ENCODE measurements around the gene MIA2. TPM values are rescaled to one million over a fixed set of nuclear protein-coding genes. Genes with fewer than 3 reads are reported as not detected.

Gene MIA2
- polyA plus RNA-seq, 1 experiment, result 16.5 TPM

DNA sequence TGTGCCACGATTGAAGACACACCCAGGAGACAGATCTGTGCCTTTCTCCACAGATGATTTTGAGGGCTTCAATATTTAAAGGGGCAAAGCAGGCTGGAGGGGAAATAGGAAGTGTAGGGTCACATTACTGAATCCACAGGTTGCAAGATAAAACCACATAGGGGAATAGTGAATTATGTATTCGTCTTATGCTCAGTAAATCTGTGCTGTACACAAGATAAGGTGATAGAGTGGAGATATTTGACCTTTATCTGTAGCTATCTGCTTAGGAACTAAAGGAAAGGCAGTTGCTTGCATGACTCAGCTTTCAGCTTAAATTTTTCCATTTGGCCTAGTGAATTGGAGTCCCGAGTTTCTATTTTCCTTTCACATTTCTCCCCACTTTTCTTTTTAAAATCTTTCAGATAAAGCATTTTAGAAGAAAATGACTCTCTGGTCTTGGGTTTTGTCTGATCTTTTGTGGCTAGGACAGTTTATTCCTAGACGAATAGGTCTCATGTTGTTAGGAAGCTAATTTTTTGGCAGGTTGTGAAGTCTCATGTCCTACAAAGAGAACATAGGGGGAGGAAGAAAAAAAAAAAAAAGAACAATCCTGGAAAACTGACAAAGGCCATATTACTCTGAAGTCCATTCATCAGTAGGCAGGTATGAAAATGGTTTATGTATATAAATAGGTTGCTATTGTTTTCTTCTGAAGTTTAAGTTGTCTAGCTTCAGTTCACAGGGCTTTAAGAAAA lies 143.1 kb downstream of the MIA2 start:
- ChIA-PET CTCF (interaction anchor here (1.0 kb wide), 1 partner anchor 11 kb away, joined by 5 read pairs; no protein-coding TSS in a partner anchor), POLR2A (interaction anchor here (0.6 to 1.8 kb wide), 3 partner anchors 11 to 134 kb away, joined by 3 to 7 read pairs (median 4); partner anchors contain the start of gene FBXO33)
- DNase-seq (ENCODE audit: low read depth, low spot score), result no peak
- Histone ChIP-seq H3K4me3 (ENCODE audit: low read depth, low read length) (no peak overlapping the region), H3K9me3 (ENCODE audit: control insufficient read depth, insufficient read depth, low read length) (no peaks in the 10 kb centered on the region), H3K27me3 (ENCODE audit: control insufficient read depth, insufficient read depth, low read length) (no peaks in the 10 kb centered on the region), H3K27ac (ENCODE audit: low read depth, low read length) (no peak overlapping the region)
- TF ChIP-seq, protein P1, sequence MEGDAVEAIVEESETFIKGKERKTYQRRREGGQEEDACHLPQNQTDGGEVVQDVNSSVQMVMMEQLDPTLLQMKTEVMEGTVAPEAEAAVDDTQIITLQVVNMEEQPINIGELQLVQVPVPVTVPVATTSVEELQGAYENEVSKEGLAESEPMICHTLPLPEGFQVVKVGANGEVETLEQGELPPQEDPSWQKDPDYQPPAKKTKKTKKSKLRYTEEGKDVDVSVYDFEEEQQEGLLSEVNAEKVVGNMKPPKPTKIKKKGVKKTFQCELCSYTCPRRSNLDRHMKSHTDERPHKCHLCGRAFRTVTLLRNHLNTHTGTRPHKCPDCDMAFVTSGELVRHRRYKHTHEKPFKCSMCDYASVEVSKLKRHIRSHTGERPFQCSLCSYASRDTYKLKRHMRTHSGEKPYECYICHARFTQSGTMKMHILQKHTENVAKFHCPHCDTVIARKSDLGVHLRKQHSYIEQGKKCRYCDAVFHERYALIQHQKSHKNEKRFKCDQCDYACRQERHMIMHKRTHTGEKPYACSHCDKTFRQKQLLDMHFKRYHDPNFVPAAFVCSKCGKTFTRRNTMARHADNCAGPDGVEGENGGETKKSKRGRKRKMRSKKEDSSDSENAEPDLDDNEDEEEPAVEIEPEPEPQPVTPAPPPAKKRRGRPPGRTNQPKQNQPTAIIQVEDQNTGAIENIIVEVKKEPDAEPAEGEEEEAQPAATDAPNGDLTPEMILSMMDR (IDR thresholded peaks at IDR 0.05; ENCODE audit: low read depth, low read length), result no peak

DNA sequence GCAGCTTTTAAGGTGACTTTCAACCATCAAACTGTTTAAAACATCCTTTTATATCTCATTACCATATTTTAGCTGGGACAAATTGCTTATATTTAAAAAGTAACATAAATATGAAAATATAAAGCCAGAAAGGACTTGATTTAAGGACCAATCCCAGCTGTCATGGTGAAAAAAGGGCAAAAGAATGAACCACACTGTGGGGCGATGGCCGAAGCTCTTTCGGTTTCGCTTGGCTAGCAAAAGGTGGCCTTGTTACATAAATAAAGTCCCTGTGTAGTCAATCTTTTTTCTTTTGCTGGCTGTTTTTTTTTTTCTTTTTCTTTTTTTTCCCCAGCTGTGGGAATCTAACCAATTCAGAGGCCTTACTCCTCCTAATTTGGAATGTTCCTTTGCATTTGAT lies 147.7 kb downstream of the MIA2 start:
- ChIA-PET POLR2A (no interaction called here), CTCF (interaction anchor here (0.6 to 1.0 kb wide), 3 partner anchors 9 to 249 kb away, joined by 3 to 6 read pairs (median 4); no protein-coding TSS in a partner anchor)
- no peak overlapping the region for H3K27ac ChIP-seq (ENCODE audit: low read depth, low read length)
- H3K4me3 ChIP-seq (ENCODE audit: low read depth, low read length), result no peak overlapping the region
- DNase-seq (ENCODE audit: low read depth, low spot score), result no peak
- no peaks in the 10 kb centered on the region for H3K27me3 ChIP-seq (ENCODE audit: control insufficient read depth, insufficient read depth, low read length)
- H3K9me3 ChIP-seq (ENCODE audit: control insufficient read depth, insufficient read depth, low read length), result no peaks in the 10 kb centered on the region
- TF ChIP-seq, protein P1 (IDR thresholded peaks at IDR 0.05; ENCODE audit: low read depth, low read length), result no peak

DNA sequence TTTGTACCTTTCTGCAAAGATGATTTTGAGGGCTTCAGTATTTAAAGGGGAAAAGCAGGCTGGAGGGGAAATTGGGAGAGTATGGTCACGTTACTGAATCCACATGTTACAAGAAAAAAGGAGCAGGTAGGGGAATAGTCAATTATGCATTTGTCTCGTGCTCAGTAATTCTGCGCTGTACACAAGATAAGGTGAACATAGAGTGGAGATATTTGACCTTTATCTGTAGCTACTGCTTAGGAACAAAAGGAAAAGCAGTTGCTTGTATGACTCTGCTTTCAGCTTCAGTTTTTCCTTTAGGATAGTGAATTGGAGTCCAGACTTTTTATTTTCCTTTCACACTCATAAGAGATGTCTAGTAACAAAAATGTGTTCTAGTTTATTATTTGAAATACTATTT lies 148.7 kb downstream of the MIA2 start:
- no peak overlapping the region for H3K4me3 ChIP-seq (ENCODE audit: low read depth, low read length)
- ChIA-PET POLR2A (interaction anchor here (0.8 kb wide), 1 partner anchor 212 kb away, joined by 3 read pairs; the partner anchor contains the start of gene TRAPPC6B), CTCF (no interaction called here)
- DNase-seq (ENCODE audit: low read depth, low spot score), result no peak
- TF ChIP-seq, protein P1 (IDR thresholded peaks at IDR 0.05; ENCODE audit: low read depth, low read length), result no peak
- H3K9me3 ChIP-seq (ENCODE audit: control insufficient read depth, insufficient read depth, low read length), result no peaks in the 10 kb centered on the region
- no peaks in the 10 kb centered on the region for H3K27me3 ChIP-seq (ENCODE audit: control insufficient read depth, insufficient read depth, low read length)
- no peak overlapping the region for H3K27ac ChIP-seq (ENCODE audit: low read depth, low read length)

DNA sequence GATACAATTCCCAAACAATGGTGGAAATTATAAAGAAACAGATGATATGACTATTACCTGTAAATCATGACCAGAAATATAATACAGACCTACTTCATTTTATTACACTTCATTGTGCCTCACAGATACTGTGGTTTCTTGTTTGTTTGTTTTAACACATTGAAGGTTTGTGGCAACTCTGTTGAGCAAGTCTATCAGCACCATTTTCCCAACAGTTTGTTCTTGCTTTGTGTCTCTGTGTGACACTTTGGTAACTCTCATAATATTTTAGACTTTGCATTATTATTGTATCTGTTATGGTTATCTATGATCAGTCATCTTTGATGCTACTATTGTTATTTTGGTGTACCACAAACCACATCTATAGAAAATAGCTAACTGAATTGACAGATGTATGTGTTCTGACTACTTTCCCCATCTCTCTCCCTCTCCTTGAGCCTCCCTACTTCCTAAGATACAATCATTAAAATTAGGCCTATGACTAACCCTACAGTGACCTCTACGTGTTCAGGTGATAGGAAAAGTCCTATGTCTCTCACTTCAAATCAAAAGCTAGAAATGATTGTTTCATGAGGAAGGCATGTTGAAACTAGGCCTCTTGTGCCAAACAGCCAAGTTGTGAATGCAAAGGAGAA lies 149.4 kb downstream of the MIA2 start:
- Histone ChIP-seq H3K4me3 (ENCODE audit: low read depth, low read length) (no peak overlapping the region), H3K27ac (ENCODE audit: low read depth, low read length) (no peak overlapping the region), H3K27me3 (ENCODE audit: control insufficient read depth, insufficient read depth, low read length) (no peaks in the 10 kb centered on the region), H3K9me3 (ENCODE audit: control insufficient read depth, insufficient read depth, low read length) (no peaks in the 10 kb centered on the region)
- ChIA-PET CTCF (no interaction called here), POLR2A (no interaction called here)
- TF ChIP-seq, protein P1 (IDR thresholded peaks at IDR 0.05; ENCODE audit: low read depth, low read length), result no peak
- no peak for DNase-seq (ENCODE audit: low read depth, low spot score)

DNA sequence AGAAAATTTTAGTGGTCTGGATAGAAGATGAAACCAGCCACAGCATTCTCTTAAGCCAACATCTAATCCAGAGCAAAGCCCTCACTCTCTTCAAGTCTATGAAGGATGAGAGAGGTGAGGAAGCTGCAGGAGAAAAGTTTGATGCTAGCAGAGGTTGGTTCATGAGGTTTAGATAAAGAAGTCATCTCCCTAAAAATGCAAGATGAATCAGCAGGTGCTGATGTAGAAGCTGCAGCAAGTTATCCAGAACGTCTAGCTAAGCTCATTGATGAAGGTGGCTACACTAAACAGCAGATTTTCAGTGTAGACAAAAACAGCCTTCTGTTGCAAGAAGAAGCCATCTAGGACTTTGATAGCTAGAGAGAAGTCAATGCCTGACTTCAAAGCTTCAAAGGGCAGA lies 150.0 kb downstream of the MIA2 start:
- DNase-seq (ENCODE audit: low read depth, low spot score), result no peak
- Histone ChIP-seq H3K4me3 (ENCODE audit: low read depth, low read length) (no peak overlapping the region), H3K27me3 (ENCODE audit: control insufficient read depth, insufficient read depth, low read length) (no peaks in the 10 kb centered on the region), H3K9me3 (ENCODE audit: control insufficient read depth, insufficient read depth, low read length) (no peaks in the 10 kb centered on the region), H3K27ac (ENCODE audit: low read depth, low read length) (no peak overlapping the region)
- ChIA-PET CTCF (no interaction called here), POLR2A (no interaction called here)
- TF ChIP-seq, protein P1 (IDR thresholded peaks at IDR 0.05; ENCODE audit: low read depth, low read length), result no peak
